ENCODE results near the gene ZMYND8. TPM values are rescaled to one million over a fixed set of nuclear protein-coding genes. Genes with fewer than 3 reads are reported as not detected.

ZMYND8 gene
- total RNA-seq, 1 experiment from 2014 or later: 11.6 TPM

GRCh38 chr20:47320990-47321805 is 35.3 kb downstream of the ZMYND8 start:
- intact Hi-C loops (cut with micrococcal nuclease): no loop called here
- ChIA-PET POLR2A (ENCODE audit: unreplicated experiment) (interaction anchor here (0.6 kb wide), 3 partner anchors 31 to 652 kb away, joined by 3 to 11 read pairs (median 8); no protein-coding TSS in a partner anchor), CTCF (interaction anchor here (0.7 kb wide), 1 partner anchor 63 kb away, joined by 4 read pairs; no protein-coding TSS in a partner anchor)
- BruUV-seq (replicated peaks): no TSS peak
- Histone ChIP-seq H3K4me1 (ENCODE audit: insufficient read depth, low read length) (peaks cover 55% of the 10 kb centered on the region), H3K27ac (ENCODE audit: low read length) (peak overlapping the region; percentile 27), H3K4me3 (ENCODE audit: low read length) (no peak overlapping the region), H3K36me3 (ENCODE audit: low read depth, low read length) (no peaks in the 10 kb centered on the region), H3K9me3 (ENCODE audit: low read length) (no peaks in the 10 kb centered on the region), H3K9ac (ENCODE audit: low read length) (no peak overlapping the region), H4K20me1 (ENCODE audit: low read length) (no peaks in the 10 kb centered on the region), H3F3A (ENCODE audit: low read length, unreplicated experiment) (peaks cover 15% of the 10 kb centered on the region), H2AFZ (ENCODE audit: low read length) (no peak overlapping the region), H3K4me2 (ENCODE audit: low read length) (no peak overlapping the region), H3K9me2 (replicated peaks; ENCODE audit: low read length) (no peaks in the 10 kb centered on the region), H3K79me2 (ENCODE audit: low read length) (peaks cover 78% of the 10 kb centered on the region), H3K27me3 (ENCODE audit: low read length) (no peaks in the 10 kb centered on the region)
- no peak for ATAC-seq
- TF ChIP-seq CTCF (conservative IDR thresholded peaks at IDR 0.05; ENCODE audit: low read depth, low read length): no peak
- TF ChIP-seq EZH2 (IDR thresholded peaks at IDR 0.05; ENCODE audit: low read length, unreplicated experiment): no peak
- no peak for TF ChIP-seq EZH2phosphoT487 (IDR thresholded peaks at IDR 0.05; ENCODE audit: borderline replicate concordance, low read length)
- DNase-seq: peak; percentile 54

- H3K36me3 ChIP-seq (ENCODE audit: low read depth, low read length): no peaks in the 10 kb centered on the region
- peak overlapping the region; percentile 95 for H3K27ac ChIP-seq (ENCODE audit: low read length)
- DNase-seq (peak; percentile 96), ATAC-seq (peak; percentile 7; the same call in 1 of the 2 replicates)
- no TSS peak for BruUV-seq (replicated peaks)
- no peaks in the 10 kb centered on the region for H3K9me3 ChIP-seq (ENCODE audit: low read length)
- H2AFZ ChIP-seq (ENCODE audit: low read length): peak overlapping the region; percentile 49
- H3K9me2 ChIP-seq (replicated peaks; ENCODE audit: low read length): no peaks in the 10 kb centered on the region
- no peaks in the 10 kb centered on the region for H3K27me3 ChIP-seq (ENCODE audit: low read length)
- peaks cover 81% of the 10 kb centered on the region for H3K79me2 ChIP-seq (ENCODE audit: low read length)
- H3K9ac ChIP-seq (ENCODE audit: low read length): peak overlapping the region; percentile 76
- H3K4me3 ChIP-seq (ENCODE audit: low read length): peak overlapping the region; percentile 19; the same call in 1 of the 2 replicates
- intact Hi-C loops (cut with micrococcal nuclease): loop anchor here (1.0 kb wide), 1 partner anchor 36 kb away; no protein-coding TSS in a partner anchor
- ChIA-PET CTCF (no interaction called here), POLR2A (ENCODE audit: unreplicated experiment) (interaction anchor here (0.6 kb wide), 1 partner anchor 10 kb away, joined by 3 read pairs; no protein-coding TSS in a partner anchor)
- H4K20me1 ChIP-seq (ENCODE audit: low read length): no peaks in the 10 kb centered on the region
- peaks cover 69% of the 10 kb centered on the region for H3K4me1 ChIP-seq (ENCODE audit: insufficient read depth, low read length)
- no peak for TF ChIP-seq EZH2 (IDR thresholded peaks at IDR 0.05; ENCODE audit: low read length, unreplicated experiment)
- TF ChIP-seq EZH2phosphoT487 (IDR thresholded peaks at IDR 0.05; ENCODE audit: borderline replicate concordance, low read length): no peak
- TF ChIP-seq CTCF (conservative IDR thresholded peaks at IDR 0.05; ENCODE audit: low read depth, low read length): no peak
- peak overlapping the region; percentile 69 for H3K4me2 ChIP-seq (ENCODE audit: low read length)
- H3F3A ChIP-seq (ENCODE audit: low read length, unreplicated experiment): peaks cover 15% of the 10 kb centered on the region
These were observed 36.8 kb downstream of the ZMYND8 start for GRCh38 chr20:47319517-47320252.
